Fibroblast of villous mesenchyme (primary cell): ENCODE measurements around the gene FGF18. TPM values are rescaled to one million over a fixed set of nuclear protein-coding genes. Genes with fewer than 3 reads are reported as not detected.

Experiments used
- DNase-seq: peaks from one replicate; pipeline ENCODE4 v3.0.0-alpha.2; 2010; ENCODE audit warnings: low read depth
- H3K4me3 ChIP-seq: 2 replicates; pipeline ENCODE4 v1.5.1; 2011; ENCODE audit warnings: low read depth, mild to moderate bottlenecking, low read length
- CTCF ChIP-seq: IDR thresholded peaks from 2 replicates; pipeline ENCODE4 v1.5.1; 2012; ENCODE audit warnings: low read depth, mild to moderate bottlenecking, low read length; ENCODE audit not compliant: insufficient read depth
- total RNA-seq: library from RNA; depleted of rRNA; stranded (reverse); fragments of >200 nt; gene quantifications from 2 replicates; pipeline ENCODE4 v1.2.3, GENCODE V29; 2012

Gene FGF18
- total RNA-seq, 1 donor: under 0.01 TPM

- H3K4me3 ChIP-seq: no peak overlapping the region
- no peak for TF ChIP-seq CTCF
- no peak for DNase-seq
These were observed 54.9 kb downstream of the FGF18 start for GRCh38 chr5:171474230-171474813.

- peak; percentile 12 for DNase-seq
- TF ChIP-seq CTCF: no peak
- no peak overlapping the region for H3K4me3 ChIP-seq
These were observed 56.1 kb downstream of the FGF18 start for GRCh38 chr5:171475596-171475995.

GRCh38 chr5:171476701-171477100, 57.3 kb downstream of the FGF18 start:
- no peak for DNase-seq
- no peak overlapping the region for H3K4me3 ChIP-seq
- no peak for TF ChIP-seq CTCF

- no peak overlapping the region for H3K4me3 ChIP-seq
- no peak for DNase-seq
- TF ChIP-seq CTCF: no peak
These were observed 57.7 kb downstream of the FGF18 start for GRCh38 chr5:171477101-171477500.

GRCh38 chr5:171477666-171478065, 58.2 kb downstream of the FGF18 start:
- no peak overlapping the region for H3K4me3 ChIP-seq
- no peak for DNase-seq
- no peak for TF ChIP-seq CTCF

GRCh38 chr5:171478946-171479775, 59.7 kb downstream of the FGF18 start:
- H3K4me3 ChIP-seq: no peak overlapping the region
- no peak for DNase-seq
- TF ChIP-seq CTCF: no peak
